Body of pancreas (tissue), 4 donors: ENCODE results near the gene SNX32.

ENCODE experiments used
- CTCF ChIP-seq, 7 experiments: fragments of 450-650 bp in 4 of 7; fragments of 200-600 bp in 3 of 7; sonication (generic) in 3 of 7; IDR thresholded peaks; one replicate each; pipeline ENCODE4 v1.5.1; 2016 to 2019; ENCODE audit warnings: antibody characterized with exemption in 7 of 7
- POLR2A ChIP-seq, 3 donors: fragments of 450-650 bp; IDR thresholded peaks; one replicate each; pipeline ENCODE4 v1.6.1; 2016; ENCODE audit warnings: antibody characterized with exemption in 3 of 3, mild to moderate bottlenecking in 2 of 3

GRCh38 chr11:65808744-65809341 is 24.9 kb upstream of the SNX32 start:
- TF ChIP-seq CTCF (IDR thresholded peaks at IDR 0.05) (no peak), POLR2A (IDR thresholded peaks at IDR 0.05) (no peak)
